Endothelial cell of umbilical vein (primary cell): ENCODE results near the gene VAC14. TPM values are rescaled to one million over a fixed set of nuclear protein-coding genes. Genes with fewer than 3 reads are reported as not detected.

Experiments
- BruUV-seq: library from RNA; stranded (reverse); fragments of 400-500 nt; replicated peaks from 2 replicates; lab custom pipeline; 2021; lab: Mats Ljungman, UMichigan
- CTCF ChIA-PET: fragments of 300-600, 350-600 bp; sonication (Branson Sonifier 250); formaldehyde crosslinking; loops from one replicate; lab custom pipeline; 2021; ENCODE audit warnings: antibody characterized with exemption, inconsistent platforms; lab: Charles Lee
- POLR2A ChIA-PET: fragments of 300-600, 350-600 bp; sonication (Branson Sonifier 250); formaldehyde crosslinking; loops from one replicate; lab custom pipeline; 2021; ENCODE audit warnings: antibody characterized with exemption, inconsistent platforms; lab: Charles Lee
- DNase-seq: peaks from one replicate; pipeline ENCODE4 v3.0.0-alpha.2; 2011; ENCODE audit warnings: low read depth, low spot score
- FAIRE-seq: peaks from 2 replicates; lab custom pipeline; 2011; peaks lifted over from hg19 to GRCh38; lab: Jason Lieb, UNC
- H2AFZ ChIP-seq: 2 replicates; pipeline ENCODE4 v1.6.0; 2012; ENCODE audit warnings: low read depth, low read length, control low read depth, inconsistent platforms
- H3K27ac ChIP-seq: 2 replicates; pipeline ENCODE4 v1.5.1; 2011; ENCODE audit warnings: low read depth, mild to moderate bottlenecking, control low read depth, low read length, moderate library complexity; ENCODE audit not compliant: insufficient read depth
- H3K27me3 ChIP-seq, 2 experiments: 2 replicates each; pipeline versions ENCODE4 v1.6.0 to v1.6.1; 2011; ENCODE audit warnings: low read length in 2 of 2, mixed read lengths in 1 of 2; ENCODE audit not compliant: control insufficient read depth in 2 of 2, insufficient read depth in 2 of 2
- H3K36me3 ChIP-seq, 2 experiments: 2 replicates in 1 of 2; 3 replicates in 1 of 2; pipeline ENCODE4 v1.5.1; 2011; ENCODE audit warnings: low read length in 2 of 2, mild to moderate bottlenecking in 1 of 2, moderate library complexity in 1 of 2; ENCODE audit not compliant: control insufficient read depth in 2 of 2, insufficient read depth in 2 of 2; ENCODE audit errors: extremely low read depth in 1 of 2
- H3K4me1 ChIP-seq: 3 replicates; pipeline ENCODE4 v1.5.1; 2011; ENCODE audit warnings: mild to moderate bottlenecking, low read length; ENCODE audit not compliant: control insufficient read depth, insufficient read depth; ENCODE audit errors: extremely low read depth
- H3K4me2 ChIP-seq: 2 replicates; pipeline ENCODE4 v1.6.1; 2011; ENCODE audit warnings: low read length, control low read depth, mixed read lengths; ENCODE audit not compliant: insufficient read depth
- H3K4me3 ChIP-seq, 3 experiments: fragments of 200-600 bp in 1 of 3; sonication (generic), shearing (Covaris generic) in 1 of 3; replicated peaks in 1 of 3; 2 replicates each; pipeline ENCODE4 v1.5.1; 2011 to 2016; ENCODE audit warnings: control low read depth in 3 of 3, low read length in 3 of 3, mild to moderate bottlenecking in 2 of 3, inconsistent platforms in 1 of 3, low read depth in 1 of 3, moderate library complexity in 1 of 3; ENCODE audit not compliant: insufficient read depth in 1 of 3
- H3K79me2 ChIP-seq: 2 replicates; pipeline ENCODE4 v1.6.0; 2012; ENCODE audit warnings: low read length, inconsistent platforms; ENCODE audit not compliant: control insufficient read depth, insufficient read depth
- H3K9ac ChIP-seq: replicated peaks from 2 replicates; pipeline ENCODE3; 2011; ENCODE audit warnings: low read length, control low read depth; ENCODE audit not compliant: insufficient read depth; ENCODE audit errors: extremely low read depth
- H3K9me1 ChIP-seq: replicated peaks from 3 replicates; pipeline ENCODE4 v1.6.0; 2011; ENCODE audit warnings: mild to moderate bottlenecking, low read length; ENCODE audit not compliant: control insufficient read depth, insufficient read depth; ENCODE audit errors: extremely low read depth
- H3K9me3 ChIP-seq: replicated peaks from 2 replicates; pipeline ENCODE4 v1.5.1; 2012; ENCODE audit warnings: low read length, inconsistent platforms; ENCODE audit not compliant: control insufficient read depth, insufficient read depth
- H4K20me1 ChIP-seq: replicated peaks from 2 replicates; pipeline ENCODE3; 2011; ENCODE audit warnings: mild to moderate bottlenecking, low read length; ENCODE audit not compliant: control insufficient read depth, insufficient read depth; ENCODE audit errors: extremely low read depth
- EZH2 ChIP-seq: IDR thresholded peaks from 2 replicates; pipeline ENCODE4 v1.6.1; 2012; ENCODE audit warnings: borderline replicate concordance, low read depth, mild to moderate bottlenecking, moderate library complexity, low read length, inconsistent platforms; ENCODE audit not compliant: severe bottlenecking
- FOS ChIP-seq: IDR thresholded peaks from 2 replicates; pipeline ENCODE4 v1.6.1; 2011; ENCODE audit warnings: mild to moderate bottlenecking, low read length, moderate library complexity, borderline replicate concordance; ENCODE audit not compliant: insufficient read depth
- GATA2 ChIP-seq: IDR thresholded peaks from 2 replicates; pipeline ENCODE4 v1.7.0; 2011; ENCODE audit warnings: low read depth, mild to moderate bottlenecking, moderate library complexity, mixed read lengths, low read length; ENCODE audit not compliant: insufficient read length, insufficient read depth
- JUN ChIP-seq: IDR thresholded peaks from 2 replicates; pipeline ENCODE4 v1.6.1; 2011; ENCODE audit warnings: borderline replicate concordance, low read depth; ENCODE audit not compliant: insufficient read length, insufficient read depth
- MYC ChIP-seq: IDR thresholded peaks from one replicate; pipeline ENCODE4 v1.6.1; 2011; ENCODE audit warnings: mild to moderate bottlenecking, low read depth, low read length
- POLR2A ChIP-seq: IDR thresholded peaks from 2 replicates; pipeline ENCODE4 v1.6.1; 2012; ENCODE audit warnings: low read depth, mild to moderate bottlenecking, control low read depth, low read length
- POLR2AphosphoS5 ChIP-seq: IDR thresholded peaks from 2 replicates; pipeline ENCODE4 v1.6.1; 2012; ENCODE audit warnings: low read depth, mild to moderate bottlenecking, control low read depth, low read length, moderate library complexity; ENCODE audit not compliant: insufficient read depth
- dilution Hi-C: fragments of 300-500 bp; cut with MboI; formaldehyde crosslinking; loops from one replicate; pipeline ENCODE4 v1.15.0; 2019; ENCODE audit warnings: low sequenced_read_pairs; ENCODE audit not compliant: extremely low pct_ligation_motif_present
- intact Hi-C: fragments of 100-400 bp; cut with micrococcal nuclease; formaldehyde crosslinking; loops from one replicate; pipeline ENCODE4 v1.10.0; 2022
- polyA plus RNA-seq, 4 experiments: library from polyadenylated mRNA; depleted of rRNA in 3 of 4; stranded (reverse) in 3 of 4; unstranded in 1 of 4; fragments of >200 nt; gene quantifications; 2 replicates each; pipeline versions ENCODE4 v1.2.1 to v1.2.3, GENCODE V29; 2011 to 2012; ENCODE audit warnings: missing spikeins in 1 of 4
- total RNA-seq: library from RNA; stranded (reverse); gene quantifications from 2 replicates; pipeline ENCODE4 v1.2.3, GENCODE V29; 2021
- TF ChIP-seq, protein P1 (sequence below): IDR thresholded peaks from 2 replicates; pipeline ENCODE4 v1.6.1; 2011; ENCODE audit not compliant: insufficient read depth, insufficient read length
- TF ChIP-seq, protein P2 (sequence below), 2 donors: IDR thresholded peaks; 1 replicate in 1 of 2; 2 replicates in 1 of 2; pipeline ENCODE4 v1.5.1; 2011; ENCODE audit warnings: low read length in 2 of 2, mild to moderate bottlenecking in 2 of 2, moderate library complexity in 2 of 2, control low read depth in 1 of 2, inconsistent platforms in 1 of 2, low read depth in 1 of 2; ENCODE audit not compliant: insufficient read depth in 1 of 2; ENCODE audit errors: extremely low read depth in 1 of 2

VAC14 gene
- total and polyA plus RNA-seq, 2 donors (not counting 3 experiments of a cell fraction or from before 2014, with no cell fraction given), result 37.6 to 57.9 TPM

GRCh38 chr16:70665113-70665694 lies 135.8 kb downstream of the VAC14 start:
- no peaks in the 10 kb centered on the region for H4K20me1 ChIP-seq
- no peak overlapping the region for H3K4me2 ChIP-seq
- no peak for DNase-seq
- H3K9ac ChIP-seq, result no peak overlapping the region
- no peaks in the 10 kb centered on the region for H3K9me1 ChIP-seq
- BruUV-seq, result no TSS peak
- H3K79me2 ChIP-seq, result no peaks in the 10 kb centered on the region
- intact Hi-C loops (no loop called here), dilution Hi-C loops (loop anchor here (25.0 kb wide), 1 partner anchor 128 kb away; no protein-coding TSS in a partner anchor)
- H3K27ac ChIP-seq, result no peak overlapping the region
- H2AFZ ChIP-seq, result no peak overlapping the region
- peaks cover 3% of the 10 kb centered on the region for H3K4me1 ChIP-seq
- H3K9me3 ChIP-seq, result no peaks in the 10 kb centered on the region
- ChIA-PET CTCF (interaction anchor here (2.3 kb wide), 1 partner anchor 106 kb away, joined by 14 read pairs; no protein-coding TSS in a partner anchor), POLR2A (no interaction called here)
- no peak for FAIRE-seq
- no peak overlapping the region for H3K4me3 ChIP-seq
- peaks cover 6 to 33% of the 10 kb centered on the region in 2 experiments for H3K36me3 ChIP-seq
- TF ChIP-seq GATA2, result no peak
- no peak for TF ChIP-seq MYC
- no peak for TF ChIP-seq POLR2AphosphoS5
- TF ChIP-seq FOS, result no peak
- no peak for TF ChIP-seq POLR2A
- TF ChIP-seq JUN, result no peak
- TF ChIP-seq, protein P1, sequence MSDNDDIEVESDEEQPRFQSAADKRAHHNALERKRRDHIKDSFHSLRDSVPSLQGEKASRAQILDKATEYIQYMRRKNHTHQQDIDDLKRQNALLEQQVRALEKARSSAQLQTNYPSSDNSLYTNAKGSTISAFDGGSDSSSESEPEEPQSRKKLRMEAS, result no peak
- TF ChIP-seq, protein P2, sequence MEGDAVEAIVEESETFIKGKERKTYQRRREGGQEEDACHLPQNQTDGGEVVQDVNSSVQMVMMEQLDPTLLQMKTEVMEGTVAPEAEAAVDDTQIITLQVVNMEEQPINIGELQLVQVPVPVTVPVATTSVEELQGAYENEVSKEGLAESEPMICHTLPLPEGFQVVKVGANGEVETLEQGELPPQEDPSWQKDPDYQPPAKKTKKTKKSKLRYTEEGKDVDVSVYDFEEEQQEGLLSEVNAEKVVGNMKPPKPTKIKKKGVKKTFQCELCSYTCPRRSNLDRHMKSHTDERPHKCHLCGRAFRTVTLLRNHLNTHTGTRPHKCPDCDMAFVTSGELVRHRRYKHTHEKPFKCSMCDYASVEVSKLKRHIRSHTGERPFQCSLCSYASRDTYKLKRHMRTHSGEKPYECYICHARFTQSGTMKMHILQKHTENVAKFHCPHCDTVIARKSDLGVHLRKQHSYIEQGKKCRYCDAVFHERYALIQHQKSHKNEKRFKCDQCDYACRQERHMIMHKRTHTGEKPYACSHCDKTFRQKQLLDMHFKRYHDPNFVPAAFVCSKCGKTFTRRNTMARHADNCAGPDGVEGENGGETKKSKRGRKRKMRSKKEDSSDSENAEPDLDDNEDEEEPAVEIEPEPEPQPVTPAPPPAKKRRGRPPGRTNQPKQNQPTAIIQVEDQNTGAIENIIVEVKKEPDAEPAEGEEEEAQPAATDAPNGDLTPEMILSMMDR (IDR thresholded peaks at IDR 0.05; ENCODE audit: extremely low read depth in 1 of 2, insufficient read depth in 1 of 2, low read depth in 1 of 2, low read length in 2 of 2), result no peak
- TF ChIP-seq EZH2, result no peak
- no peaks in the 10 kb centered on the region for H3K27me3 ChIP-seq
